H1 (cell line): ENCODE data around the gene PFDN4. TPM values are rescaled to one million over a fixed set of nuclear protein-coding genes. Genes with fewer than 3 reads are reported as not detected.

Source experiments
- CTCF ChIA-PET: fragments of 300-600 bp; sonication (Branson Sonifier 250); formaldehyde crosslinking; loops from one replicate; lab custom pipeline; 2021; ENCODE audit not compliant: partially characterized antibody; lab: Charles Lee
- POLR2A ChIA-PET: fragments of 300-600 bp; sonication (Branson Sonifier 250); formaldehyde crosslinking; loops from one replicate; lab custom pipeline; 2021; ENCODE audit warnings: inconsistent platforms; ENCODE audit not compliant: partially characterized antibody; lab: Charles Lee
- DNase-seq, 2 experiments: peaks; one replicate each; pipeline versions ENCODE4 v3.0.0 to v3.0.0-alpha.2; 2010 to 2022; ENCODE audit warnings: low spot score in 2 of 2, low read depth in 1 of 2, mixed read lengths in 1 of 2
- FAIRE-seq: peaks from 2 replicates; lab custom pipeline; 2011; peaks lifted over from hg19 to GRCh38; lab: Jason Lieb, UNC
- H2AFZ ChIP-seq: 2 replicates; pipeline ENCODE4 v1.8.1; 2012; ENCODE audit warnings: low read length, inconsistent platforms
- H2AK5ac ChIP-seq: 2 replicates; pipeline ENCODE4 v1.6.1; 2013; ENCODE audit warnings: low read depth, low read length
- H2BK120ac ChIP-seq: replicated peaks from 2 replicates; pipeline ENCODE3; 2013; ENCODE audit warnings: low read depth, low read length, inconsistent platforms
- H2BK12ac ChIP-seq: 2 replicates; pipeline ENCODE4 v1.6.1; 2013; ENCODE audit warnings: low read depth, low read length
- H2BK15ac ChIP-seq: 2 replicates; pipeline ENCODE4 v1.6.1; 2013; ENCODE audit warnings: low read length
- H2BK20ac ChIP-seq: 2 replicates; pipeline ENCODE4 v1.6.1; 2013; ENCODE audit warnings: low read length
- H2BK5ac ChIP-seq: 2 replicates; pipeline ENCODE4 v1.6.1; 2013; ENCODE audit warnings: low read depth, low read length
- H3K14ac ChIP-seq: 2 replicates; pipeline ENCODE4 v1.6.1; 2013; ENCODE audit warnings: inconsistent platforms; ENCODE audit not compliant: insufficient read length
- H3K18ac ChIP-seq: 2 replicates; pipeline ENCODE4 v1.6.1; 2013; ENCODE audit warnings: low read length; ENCODE audit errors: extremely low read depth
- H3K23ac ChIP-seq: 2 replicates; pipeline ENCODE4 v1.6.1; 2013; ENCODE audit warnings: inconsistent platforms; ENCODE audit not compliant: insufficient read length
- H3K23me2 ChIP-seq: 2 replicates; pipeline ENCODE4 v1.6.1; 2013; ENCODE audit warnings: low read depth, low read length
- H3K27ac ChIP-seq: 2 replicates; pipeline ENCODE4 v1.6.1; 2011; ENCODE audit warnings: low read depth, low read length, inconsistent platforms
- H3K27me3 ChIP-seq, 4 experiments: replicated peaks in 1 of 4; 1 replicate in 1 of 4; 2 replicates in 3 of 4; pipeline versions ENCODE4 v1.6.1 to v1.8.1; 2011 to 2013; ENCODE audit warnings: low read length in 3 of 4, mild to moderate bottlenecking in 3 of 4, inconsistent platforms in 2 of 4, mixed read lengths in 2 of 4, moderate library complexity in 1 of 4; ENCODE audit not compliant: control insufficient read depth in 3 of 4, insufficient read depth in 3 of 4; ENCODE audit errors: extremely low read depth in 1 of 4
- H3K36me3 ChIP-seq, 4 experiments: 2 replicates each; pipeline versions ENCODE4 v1.6.1 to v1.8.1; 2011 to 2013; ENCODE audit warnings: mild to moderate bottlenecking in 4 of 4, low read length in 3 of 4, moderate library complexity in 2 of 4, control low read depth in 1 of 4, inconsistent platforms in 1 of 4; ENCODE audit not compliant: insufficient read depth in 4 of 4, control insufficient read depth in 2 of 4
- H3K4ac ChIP-seq: replicated peaks from 2 replicates; pipeline ENCODE3; 2013; ENCODE audit warnings: low read length, low read depth, mixed read lengths, inconsistent platforms; ENCODE audit not compliant: insufficient read length
- H3K4me1 ChIP-seq, 4 experiments: replicated peaks in 1 of 4; 1 replicate in 1 of 4; 2 replicates in 3 of 4; pipeline versions ENCODE4 v1.6.1 to v1.8.1; 2011 to 2013; ENCODE audit warnings: low read length in 3 of 4, inconsistent platforms in 2 of 4, mixed read lengths in 1 of 4; ENCODE audit not compliant: insufficient read depth in 4 of 4, control insufficient read depth in 3 of 4
- H3K4me2 ChIP-seq, 2 experiments: 2 replicates each; pipeline versions ENCODE4 v1.6.1 to v1.8.1; 2011 to 2013; ENCODE audit warnings: low read depth in 2 of 2, low read length in 2 of 2, control low read depth in 1 of 2, inconsistent platforms in 1 of 2, mild to moderate bottlenecking in 1 of 2; ENCODE audit not compliant: insufficient read depth in 1 of 2
- H3K4me3 ChIP-seq, 4 experiments: fragments of 200-600, 300-600 bp in 1 of 4; sonication (generic), shearing (Covaris generic), sonication (Bioruptor Twin) in 1 of 4; 2 replicates each; pipeline versions ENCODE4 v1.5.1 to v1.8.1; 2011 to 2016; ENCODE audit warnings: low read length in 4 of 4, low read depth in 3 of 4, control low read depth in 2 of 4, inconsistent platforms in 2 of 4, mild to moderate bottlenecking in 2 of 4, mixed read lengths in 1 of 4, moderate library complexity in 1 of 4; ENCODE audit not compliant: insufficient read depth in 2 of 4; ENCODE audit errors: extremely low read depth in 1 of 4
- H3K56ac ChIP-seq: replicated peaks from 2 replicates; pipeline ENCODE3; 2013; ENCODE audit warnings: low read depth, mild to moderate bottlenecking, mixed read lengths, low read length, inconsistent platforms; ENCODE audit not compliant: insufficient read length
- H3K79me1 ChIP-seq: 2 replicates; pipeline ENCODE4 v1.6.1; 2013; ENCODE audit warnings: low read depth, low read length, control low read depth
- H3K79me2 ChIP-seq, 2 experiments: 2 replicates each; pipeline versions ENCODE4 v1.6.1 to v1.8.1; 2012 to 2013; ENCODE audit warnings: low read length in 2 of 2, mild to moderate bottlenecking in 2 of 2, inconsistent platforms in 1 of 2; ENCODE audit not compliant: insufficient read depth in 2 of 2, control insufficient read depth in 1 of 2
- H3K9ac ChIP-seq, 4 experiments: replicated peaks in 1 of 4; 1 replicate in 1 of 4; 2 replicates in 3 of 4; pipeline versions ENCODE4 v1.6.1 to v1.8.1; 2011 to 2013; ENCODE audit warnings: low read depth in 3 of 4, low read length in 3 of 4, control low read depth in 2 of 4, mild to moderate bottlenecking in 2 of 4, moderate library complexity in 2 of 4, inconsistent platforms in 1 of 4; ENCODE audit errors: extremely low read depth in 1 of 4
- H3K9me3 ChIP-seq, 2 experiments: 2 replicates each; pipeline versions ENCODE4 v1.6.1 to v1.8.1; 2012 to 2013; ENCODE audit warnings: mild to moderate bottlenecking in 2 of 2, moderate library complexity in 2 of 2, control low read depth in 1 of 2, inconsistent platforms in 1 of 2, low read depth in 1 of 2, low read length in 1 of 2, mixed read lengths in 1 of 2; ENCODE audit not compliant: insufficient read depth in 2 of 2
- H4K20me1 ChIP-seq, 2 experiments: replicated peaks in 1 of 2; 2 replicates each; pipeline versions ENCODE3 to v1.8.1; 2011 to 2013; ENCODE audit warnings: inconsistent platforms in 2 of 2, low read length in 2 of 2, mild to moderate bottlenecking in 1 of 2; ENCODE audit not compliant: insufficient read depth in 2 of 2, control insufficient read depth in 1 of 2
- H4K5ac ChIP-seq: 2 replicates; pipeline ENCODE4 v1.6.1; 2013; ENCODE audit warnings: low read length, low read depth, mixed read lengths, inconsistent platforms; ENCODE audit not compliant: insufficient read length
- H4K8ac ChIP-seq: 2 replicates; pipeline ENCODE4 v1.8.0; 2013; ENCODE audit warnings: mild to moderate bottlenecking, moderate library complexity, low read length, inconsistent platforms; ENCODE audit not compliant: insufficient read depth; ENCODE audit errors: extremely low read depth
- H4K91ac ChIP-seq: replicated peaks from 2 replicates; pipeline ENCODE3; 2013; ENCODE audit warnings: low read length, mixed read lengths, inconsistent platforms; ENCODE audit not compliant: insufficient read length
- ASH2L ChIP-seq: fragments of 200-600, 300-600 bp; sonication (generic); IDR thresholded peaks from one replicate; pipeline ENCODE4 v1.7.1; 2017; ENCODE audit warnings: low read length
- BCL11A ChIP-seq, 2 experiments: IDR thresholded peaks; one replicate each; pipeline ENCODE4 v1.6.1; 2011; ENCODE audit warnings: low read depth in 2 of 2, low read length in 2 of 2, mild to moderate bottlenecking in 2 of 2
- CBX8 ChIP-seq: fragments of 300-800, 300-1000 bp; sonication (generic); IDR thresholded peaks from 2 replicates; pipeline ENCODE4 v1.7.1; 2016; ENCODE audit warnings: low read depth, low read length, borderline replicate concordance
- CHD1 ChIP-seq: IDR thresholded peaks from 2 replicates; pipeline ENCODE4 v1.6.1; 2012; ENCODE audit warnings: low read depth, low read length, improper control_type of control experiment
- EP300 ChIP-seq, 2 experiments: IDR thresholded peaks; 1 replicate in 1 of 2; 2 replicates in 1 of 2; pipeline ENCODE4 v1.6.1; 2011 to 2012; ENCODE audit warnings: low read depth in 2 of 2, low read length in 2 of 2, mild to moderate bottlenecking in 2 of 2, borderline replicate concordance in 1 of 2, inconsistent platforms in 1 of 2, moderate library complexity in 1 of 2
- GTF2F1 ChIP-seq: IDR thresholded peaks from 2 replicates; pipeline ENCODE4 v1.6.1; 2012; ENCODE audit warnings: low read depth, low read length, improper control_type of control experiment, borderline replicate concordance
- HDAC2 ChIP-seq, 2 experiments: fragments of 300-600 bp in 1 of 2; sonication (generic) in 1 of 2; IDR thresholded peaks; 2 replicates each; pipeline ENCODE4 v1.6.1; 2011 to 2012; ENCODE audit warnings: low read depth in 2 of 2, low read length in 2 of 2, mild to moderate bottlenecking in 2 of 2, moderate library complexity in 2 of 2, borderline replicate concordance in 1 of 2, inconsistent platforms in 1 of 2
- RAD21 ChIP-seq, 2 experiments: IDR thresholded peaks in 1 of 2; conservative IDR thresholded peaks in 1 of 2; 2 replicates each; pipeline ENCODE4 v1.6.1; 2011; ENCODE audit warnings: low read depth in 2 of 2, low read length in 2 of 2, improper control_type of control experiment in 1 of 2, inconsistent platforms in 1 of 2, mild to moderate bottlenecking in 1 of 2, moderate library complexity in 1 of 2
- RBBP5 ChIP-seq: IDR thresholded peaks from 2 replicates; pipeline ENCODE4 v1.7.1; 2012; ENCODE audit warnings: low read depth, mild to moderate bottlenecking, inconsistent platforms, low read length, moderate library complexity, borderline replicate concordance
- SP1 ChIP-seq: IDR thresholded peaks from 2 replicates; pipeline ENCODE4 v1.6.1; 2011; ENCODE audit warnings: low read depth, low read length
- TAF1 ChIP-seq: IDR thresholded peaks from 2 replicates; pipeline ENCODE4 v1.6.1; 2011; ENCODE audit warnings: mild to moderate bottlenecking, low read depth, low read length
- YY1 ChIP-seq: IDR thresholded peaks from 2 replicates; pipeline ENCODE4 v1.6.1; 2011; ENCODE audit warnings: low read depth, mild to moderate bottlenecking, low read length
- WGBS, 2 experiments: shearing (Covaris generic) in 1 of 2; methylation state at CpG; one replicate each; pipeline versions ENCODE4 v1.1.6 to v1.1.7; 2013 to 2015; ENCODE audit warnings: low lambda C conversion rate in 2 of 2, mixed read lengths in 2 of 2, inconsistent platforms in 1 of 2, low coverage in 1 of 2, missing lambda C conversion rate in 1 of 2; ENCODE audit not compliant: insufficient replicate concordance in 2 of 2, insufficient coverage in 1 of 2, insufficient read length in 1 of 2; ENCODE audit errors: extremely low coverage in 1 of 2, missing lambda C conversion rate in 1 of 2; 5-methylcytosine and 5-hydroxymethylcytosine counted together
- polyA plus RNA-seq, 7 experiments: library from polyadenylated mRNA; depleted of rRNA in 3 of 7; stranded (reverse) in 5 of 7; unstranded in 2 of 7; fragments of >200 nt in 5 of 7; fragments of 200-250 nt in 2 of 7; gene quantifications; 1 replicate in 5 of 7; 2 replicates in 1 of 7; 4 replicates in 1 of 7; pipeline versions ENCODE4 v1.2.1 to v1.2.3, GENCODE V29; 2011 to 2013; ENCODE audit warnings: missing spikeins in 2 of 7, mixed read lengths in 2 of 7
- total RNA-seq: library from RNA; stranded (reverse); fragmentation: NEBNext Ultra II Directional; extraction: Animal tissue kit (Norgen Biotek cat#: 25700); gene quantifications from 2 replicates; pipeline ENCODE4 v1.2.1, GENCODE V29; 2021

Gene PFDN4
- total and polyA plus RNA-seq, 2 of the 8 experiments (the other 6 are each of a cell fraction or from before 2014, with no cell fraction given), result 41.9 to 96.8 TPM

DNA sequence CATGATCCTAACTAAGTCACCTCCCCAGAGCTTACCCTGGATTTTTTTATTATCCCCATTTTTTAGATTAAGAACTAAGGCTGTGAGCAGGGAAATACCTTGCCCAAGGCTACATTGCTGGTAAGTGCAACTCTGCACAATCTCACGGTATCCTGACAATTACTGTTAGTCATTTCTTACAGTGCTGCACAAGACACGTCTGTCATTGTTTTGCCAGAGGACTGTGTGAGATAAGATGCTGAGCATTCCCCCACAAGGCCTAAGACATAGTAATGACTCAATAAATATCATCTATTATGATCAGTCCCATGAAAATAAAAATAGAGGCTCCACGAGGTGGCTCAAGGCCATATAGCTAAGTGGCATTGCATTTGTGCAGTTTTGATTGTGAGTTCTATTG, 21.0 kb downstream of the PFDN4 start:
- Histone ChIP-seq H3K9ac (no peak overlapping the region), H3K27ac (no peak overlapping the region), H3K23me2 (no peaks in the 10 kb centered on the region), H4K20me1 (no peaks in the 10 kb centered on the region), H2AFZ (no peak overlapping the region), H3K27me3 (no peaks in the 10 kb centered on the region), H3K79me1 (no peaks in the 10 kb centered on the region), H2BK20ac (no peak overlapping the region), H3K36me3 (no peaks in the 10 kb centered on the region), H4K8ac (no peak overlapping the region), H3K14ac (no peak overlapping the region), H3K4me1 (no peaks in the 10 kb centered on the region), H3K56ac (no peak overlapping the region), H3K4ac (no peak overlapping the region), H2BK15ac (no peak overlapping the region), H2BK120ac (no peak overlapping the region), H3K18ac (no peak overlapping the region), H4K5ac (no peak overlapping the region), H3K9me3 (peaks cover 0 to 5% of the 10 kb centered on the region in 2 experiments; a peak in 1 of 4 replicates), H3K23ac (no peak overlapping the region), H2AK5ac (no peak overlapping the region), H3K4me2 (no peak overlapping the region), H2BK12ac (no peak overlapping the region), H3K79me2 (no peaks in the 10 kb centered on the region), H3K4me3 (no peak overlapping the region), H4K91ac (no peak overlapping the region), H2BK5ac (no peak overlapping the region)
- ChIA-PET CTCF (no interaction called here), POLR2A (no interaction called here)
- no peak for FAIRE-seq
- no peak for DNase-seq
- TF ChIP-seq YY1 (no peak), ASH2L (no peak), CHD1 (no peak), BCL11A (IDR thresholded peaks at IDR 0.05; ENCODE audit: low read depth in 2 of 2, low read length in 2 of 2) (no peak), SP1 (no peak), GTF2F1 (no peak), RAD21 (IDR thresholded peaks at IDR 0.05 in 1 of 2, conservative IDR thresholded peaks at IDR 0.05 in 1 of 2; ENCODE audit: low read depth in 2 of 2, low read length in 2 of 2) (no peak), CBX8 (no peak), HDAC2 (IDR thresholded peaks at IDR 0.05; ENCODE audit: borderline replicate concordance in 1 of 2, low read depth in 2 of 2, low read length in 2 of 2) (no peak), EP300 (IDR thresholded peaks at IDR 0.05; ENCODE audit: borderline replicate concordance in 1 of 2, low read depth in 2 of 2, low read length in 2 of 2) (no peak), RBBP5 (no peak), TAF1 (no peak)
- 90% methylated on average over 3 of the region's 3 CpGs; no CpG with 5 or more reads in 1 of the 2 experiments for WGBS, 2 experiments
